Naive thymus-derived CD8-positive, alpha-beta T cell (primary cell): ENCODE measurements around the gene TMTC2. TPM values are rescaled to one million over a fixed set of nuclear protein-coding genes. Genes with fewer than 3 reads are reported as not detected.

Experiments
- ATAC-seq, 2 donors: fragments of 150-1000 bp; cut with Tn5 transposase in 1 of 2; sonication (Bioruptor Pico), chemical (Tn5 transposase) in 1 of 2; 1 replicate in 1 of 2; 2 replicates in 1 of 2; pipeline ENCODE4 v1.10.0; 2021; ENCODE audit warnings: mild to moderate bottlenecking in 2 of 2, moderate library complexity in 2 of 2
- POLR2A ChIA-PET: fragments of 350-600 bp; sonication (Branson Sonifier 250); formaldehyde crosslinking; loops from one replicate; lab custom pipeline; 2021; ENCODE audit warnings: antibody characterized with exemption; lab: Charles Lee
- DNase-seq, 10 donors: peaks; one replicate each; pipeline versions ENCODE4 v3.0.0 to v3.0.0-alpha.2; 2020 to 2022
- H3K27ac Mint-ChIP-seq, 10 donors: one replicate each; pipeline ENCODE4 v1.8.0; 2020 to 2022; ENCODE audit warnings: mild to moderate bottlenecking in 10 of 10, mixed read lengths in 10 of 10, moderate library complexity in 4 of 10, inconsistent platforms in 1 of 10
- H3K27me3 Mint-ChIP-seq, 5 donors: one replicate each; pipeline ENCODE4 v1.8.0; 2021 to 2022; ENCODE audit warnings: mixed read lengths in 5 of 5
- H3K36me3 Mint-ChIP-seq, 3 donors: one replicate each; pipeline ENCODE4 v1.8.0; 2020 to 2022; ENCODE audit warnings: mixed read lengths in 3 of 3, mild to moderate bottlenecking in 2 of 3, inconsistent platforms in 1 of 3
- H3K4me1 Mint-ChIP-seq, 4 donors: one replicate each; pipeline ENCODE4 v1.8.0; 2021 to 2022; ENCODE audit warnings: mixed read lengths in 4 of 4
- H3K4me3 Mint-ChIP-seq, 10 donors: one replicate each; pipeline ENCODE4 v1.8.0; 2020 to 2022; ENCODE audit warnings: mild to moderate bottlenecking in 10 of 10, mixed read lengths in 10 of 10, moderate library complexity in 6 of 10, inconsistent platforms in 1 of 10
- H3K9me3 Mint-ChIP-seq, 9 donors: one replicate each; pipeline ENCODE4 v1.8.0; 2020 to 2022; ENCODE audit warnings: mixed read lengths in 9 of 9, mild to moderate bottlenecking in 3 of 9, inconsistent platforms in 1 of 9, moderate library complexity in 1 of 9
- polyA plus RNA-seq, 3 donors: library from polyadenylated mRNA; unstranded; fragments of 300-500 nt; fragmentation: Illumina TruSeq; gene quantifications; one replicate each; pipeline ENCODE4 v1.2.3, GENCODE V29; 2021
- total RNA-seq, 8 experiments: library from RNA in 2 of 8; stranded (reverse) in 2 of 8; gene quantifications; one replicate each; pipeline ENCODE4 v1.2.3 and lab custom pipeline; 2021 to 2026

Gene TMTC2
- total and polyA plus RNA-seq, 5 experiments from 2014 or later, result 0.14 to 4.0 (median 1.9) TPM; not detected in 1

DNA sequence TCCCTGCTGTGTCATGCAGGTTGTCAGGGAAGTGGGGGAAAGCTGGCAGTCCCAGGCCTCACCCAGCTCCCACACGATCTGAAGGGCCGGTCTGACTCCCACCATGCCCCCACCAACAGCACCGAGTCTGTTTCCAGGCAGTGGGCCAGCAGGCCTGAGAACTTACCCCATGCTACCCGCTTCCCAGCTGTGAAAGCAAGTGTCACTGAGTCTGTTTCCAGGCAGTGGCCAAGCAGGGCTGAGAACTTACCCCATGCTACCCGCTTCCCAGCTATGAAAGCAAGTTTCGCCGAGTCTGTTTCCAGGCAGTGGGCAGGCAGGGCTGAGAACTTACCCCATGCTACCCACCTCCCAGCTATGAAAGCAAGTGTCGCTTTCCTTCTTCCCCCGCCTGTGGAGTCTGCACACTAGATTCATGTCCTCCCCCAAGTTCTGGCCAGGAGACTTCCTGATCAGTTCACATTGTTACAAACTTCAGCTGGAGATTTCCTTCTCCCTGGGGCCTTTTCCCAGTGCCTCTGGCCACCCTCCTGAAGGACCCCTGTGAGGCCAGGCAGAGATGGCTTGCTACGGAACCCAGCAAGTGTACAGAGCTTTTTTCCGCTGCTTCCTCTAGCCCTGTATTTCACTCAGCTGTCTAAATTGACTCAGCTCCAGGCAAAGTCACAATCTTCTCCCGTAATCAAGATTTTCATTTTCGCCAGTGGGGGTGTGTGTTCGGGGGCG, 435.4 kb downstream of the TMTC2 start:
- Mint-ChIP-seq H3K36me3 (peaks cover 0 to 28% (median 0%) of the 10 kb centered on the region in 3 donors), H3K9me3 (peaks cover 0 to 19% (median 6%) of the 10 kb centered on the region in 9 donors), H3K4me3 (no peak overlapping the region), H3K27me3 (peaks cover 0 to 5% (median 0%) of the 10 kb centered on the region in 5 donors), H3K4me1 (peaks cover 0 to 1% (median 0%) of the 10 kb centered on the region in 4 donors), H3K27ac (no peak overlapping the region)
- POLR2A ChIA-PET, result no interaction called here
- ATAC-seq, result no peak
- no peak for DNase-seq

GRCh38 chr12:83122623-83122934, 435.9 kb downstream of the TMTC2 start:
- POLR2A ChIA-PET, result no interaction called here
- H3K27ac Mint-ChIP-seq, result no peak overlapping the region
- peaks cover 0 to 5% (median 0%) of the 10 kb centered on the region in 5 donors for H3K27me3 Mint-ChIP-seq
- DNase-seq, result no peak
- peaks cover 0 to 1% (median 0%) of the 10 kb centered on the region in 4 donors for H3K4me1 Mint-ChIP-seq
- H3K9me3 Mint-ChIP-seq, result peaks cover 0 to 19% (median 6%) of the 10 kb centered on the region in 9 donors
- no peak overlapping the region for H3K4me3 Mint-ChIP-seq
- H3K36me3 Mint-ChIP-seq, result peaks cover 0 to 28% (median 0%) of the 10 kb centered on the region in 3 donors
- ATAC-seq, result no peak

- H3K27ac Mint-ChIP-seq, result no peak overlapping the region
- H3K27me3 Mint-ChIP-seq, result peaks cover 0 to 5% (median 0%) of the 10 kb centered on the region in 5 donors
- no peak overlapping the region for H3K4me3 Mint-ChIP-seq
- no peak for ATAC-seq
- peaks cover 0 to 17% (median 6%) of the 10 kb centered on the region in 9 donors for H3K9me3 Mint-ChIP-seq
- peaks cover 0 to 1% (median 0%) of the 10 kb centered on the region in 4 donors for H3K4me1 Mint-ChIP-seq
- DNase-seq, result no peak
- peaks cover 0 to 28% (median 0%) of the 10 kb centered on the region in 3 donors for H3K36me3 Mint-ChIP-seq
- POLR2A ChIA-PET, result no interaction called here
These were observed 436.3 kb downstream of the TMTC2 start for GRCh38 chr12:83123039-83123438.

DNA sequence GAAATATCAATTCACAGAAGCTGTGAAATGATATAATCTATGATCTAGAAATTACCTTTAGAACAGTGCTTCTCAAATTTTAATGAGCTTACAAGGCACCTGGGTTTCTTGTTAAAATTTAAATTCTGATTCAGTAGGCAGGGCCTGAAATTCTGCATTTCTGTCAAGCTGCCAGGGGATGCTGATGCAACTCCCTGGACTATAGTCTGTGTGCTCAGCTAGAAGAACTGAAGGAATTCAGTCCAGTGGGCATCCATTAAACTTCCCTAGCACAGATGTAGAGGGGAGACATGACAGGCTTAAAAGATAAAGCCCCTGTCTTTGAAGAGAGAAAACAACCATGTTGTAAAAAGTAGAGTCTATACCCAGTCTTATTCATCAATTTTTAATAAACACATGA, 441.8 kb downstream of the TMTC2 start:
- POLR2A ChIA-PET, result no interaction called here

GRCh38 chr12:83130178-83130577, 443.5 kb downstream of the TMTC2 start:
- ATAC-seq (no peak), DNase-seq (no peak)
- POLR2A ChIA-PET, result no interaction called here
- Mint-ChIP-seq H3K36me3 (peaks cover 0 to 4% (median 0%) of the 10 kb centered on the region in 3 donors), H3K9me3 (no peaks in the 10 kb centered on the region), H3K27me3 (no peaks in the 10 kb centered on the region), H3K4me1 (peaks cover 0 to 1% (median 0%) of the 10 kb centered on the region in 4 donors), H3K27ac (no peak overlapping the region), H3K4me3 (no peak overlapping the region)

More for the DNA sequence above, 441.8 kb downstream of the TMTC2 start:
- no peak for DNase-seq
- H3K4me3 Mint-ChIP-seq, result no peak overlapping the region
- peaks cover 0 to 4% (median 3%) of the 10 kb centered on the region in 3 donors for H3K36me3 Mint-ChIP-seq
- no peak overlapping the region for H3K27ac Mint-ChIP-seq
- H3K9me3 Mint-ChIP-seq, result no peaks in the 10 kb centered on the region
- ATAC-seq, result no peak
- H3K4me1 Mint-ChIP-seq, result peaks cover 0 to 1% (median 0%) of the 10 kb centered on the region in 4 donors
- no peaks in the 10 kb centered on the region for H3K27me3 Mint-ChIP-seq

GRCh38 chr12:83132360-83132759, 445.7 kb downstream of the TMTC2 start:
- H3K36me3 Mint-ChIP-seq, result peaks cover 0 to 4% (median 0%) of the 10 kb centered on the region in 3 donors
- H3K9me3 Mint-ChIP-seq, result no peaks in the 10 kb centered on the region
- H3K27ac Mint-ChIP-seq, result no peak overlapping the region
- DNase-seq (no peak), ATAC-seq (no peak)
- no peaks in the 10 kb centered on the region for H3K4me1 Mint-ChIP-seq
- POLR2A ChIA-PET, result no interaction called here
- no peak overlapping the region for H3K4me3 Mint-ChIP-seq
- no peaks in the 10 kb centered on the region for H3K27me3 Mint-ChIP-seq

DNA sequence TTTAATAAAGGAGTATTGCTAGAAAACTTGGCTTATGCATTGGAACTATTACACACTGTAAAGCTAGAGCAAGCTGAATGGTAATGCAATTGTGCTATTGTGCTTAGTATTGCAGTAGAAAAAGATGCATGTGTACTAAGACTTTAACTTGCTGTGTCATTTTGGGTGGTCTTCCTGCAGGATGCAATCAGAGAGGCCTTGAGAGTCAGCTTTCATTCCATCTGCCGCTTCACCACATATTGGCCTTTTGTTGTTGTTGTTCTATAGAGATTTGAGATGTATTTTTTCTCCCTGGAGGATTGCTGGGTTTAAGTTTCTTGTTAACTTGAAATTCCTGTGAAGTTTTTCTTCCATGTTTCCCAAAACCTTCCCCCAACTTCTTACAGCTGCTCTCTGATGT, 449.7 kb downstream of the TMTC2 start:
- no peaks in the 10 kb centered on the region for H3K4me1 Mint-ChIP-seq
- POLR2A ChIA-PET, result no interaction called here
- peaks cover 0 to 4% (median 3%) of the 10 kb centered on the region in 3 donors for H3K36me3 Mint-ChIP-seq
- H3K27ac Mint-ChIP-seq, result no peak overlapping the region
- ATAC-seq (no peak), DNase-seq (no peak)
- H3K27me3 Mint-ChIP-seq, result no peaks in the 10 kb centered on the region
- no peak overlapping the region for H3K4me3 Mint-ChIP-seq
- peaks cover 0 to 8% (median 0%) of the 10 kb centered on the region in 9 donors for H3K9me3 Mint-ChIP-seq

DNA sequence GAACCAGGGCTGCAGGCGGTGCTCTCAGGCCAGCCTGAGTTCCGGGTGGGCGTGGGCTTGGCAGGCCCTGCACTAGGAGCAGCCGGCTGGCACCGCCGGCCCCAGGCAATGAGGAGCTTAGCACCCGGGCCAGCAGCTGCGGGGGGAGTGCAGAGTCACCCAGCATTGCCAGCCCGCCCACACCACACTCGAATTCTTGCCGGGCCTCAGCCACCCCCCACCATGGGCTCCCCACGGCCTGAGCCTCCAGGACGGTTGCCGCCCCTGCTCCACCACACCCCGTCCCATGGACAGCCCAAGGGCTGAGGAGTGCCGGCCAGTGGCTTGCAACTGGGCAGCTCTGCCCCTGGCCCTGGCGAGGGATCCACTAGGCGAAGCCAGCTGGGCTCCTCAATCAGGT, 453.4 kb downstream of the TMTC2 start:
- H3K36me3 Mint-ChIP-seq, result peaks cover 0 to 5% (median 0%) of the 10 kb centered on the region in 3 donors
- DNase-seq (no peak), ATAC-seq (no peak)
- no peaks in the 10 kb centered on the region for H3K27me3 Mint-ChIP-seq
- H3K4me1 Mint-ChIP-seq, result no peaks in the 10 kb centered on the region
- POLR2A ChIA-PET, result no interaction called here
- H3K9me3 Mint-ChIP-seq, result peaks cover 0 to 10% (median 0%) of the 10 kb centered on the region in 9 donors
- H3K27ac Mint-ChIP-seq, result no peak overlapping the region
- H3K4me3 Mint-ChIP-seq, result no peak overlapping the region

- H3K9me3 Mint-ChIP-seq, result peaks cover 0 to 10% (median 0%) of the 10 kb centered on the region in 9 donors
- DNase-seq (no peak), ATAC-seq (no peak)
- H3K36me3 Mint-ChIP-seq, result peaks cover 0 to 5% (median 0%) of the 10 kb centered on the region in 3 donors
- H3K27ac Mint-ChIP-seq, result no peak overlapping the region
- no peaks in the 10 kb centered on the region for H3K27me3 Mint-ChIP-seq
- no peak overlapping the region for H3K4me3 Mint-ChIP-seq
- POLR2A ChIA-PET, result no interaction called here
- H3K4me1 Mint-ChIP-seq, result no peaks in the 10 kb centered on the region
These were observed 454.8 kb downstream of the TMTC2 start for GRCh38 chr12:83141460-83141994.

GRCh38 chr12:83142914-83143313, 456.2 kb downstream of the TMTC2 start:
- H3K27me3 Mint-ChIP-seq, result no peaks in the 10 kb centered on the region
- no peaks in the 10 kb centered on the region for H3K4me1 Mint-ChIP-seq
- ATAC-seq (no peak), DNase-seq (no peak)
- H3K4me3 Mint-ChIP-seq, result no peak overlapping the region
- H3K36me3 Mint-ChIP-seq, result peaks cover 0 to 5% (median 0%) of the 10 kb centered on the region in 3 donors
- H3K9me3 Mint-ChIP-seq, result peaks cover 0 to 10% (median 0%) of the 10 kb centered on the region in 9 donors
- no peak overlapping the region for H3K27ac Mint-ChIP-seq
- POLR2A ChIA-PET, result no interaction called here

GRCh38 chr12:83143950-83144349, 457.2 kb downstream of the TMTC2 start:
- H3K27ac Mint-ChIP-seq, result no peak overlapping the region
- H3K27me3 Mint-ChIP-seq, result peaks cover 0 to 2% (median 0%) of the 10 kb centered on the region in 5 donors
- H3K9me3 Mint-ChIP-seq, result peaks cover 0 to 10% (median 0%) of the 10 kb centered on the region in 9 donors
- DNase-seq, result no peak
- ATAC-seq, result no peak
- H3K4me1 Mint-ChIP-seq, result no peaks in the 10 kb centered on the region
- H3K36me3 Mint-ChIP-seq, result peaks cover 0 to 5% (median 0%) of the 10 kb centered on the region in 3 donors
- POLR2A ChIA-PET, result no interaction called here
- H3K4me3 Mint-ChIP-seq, result no peak overlapping the region

DNA sequence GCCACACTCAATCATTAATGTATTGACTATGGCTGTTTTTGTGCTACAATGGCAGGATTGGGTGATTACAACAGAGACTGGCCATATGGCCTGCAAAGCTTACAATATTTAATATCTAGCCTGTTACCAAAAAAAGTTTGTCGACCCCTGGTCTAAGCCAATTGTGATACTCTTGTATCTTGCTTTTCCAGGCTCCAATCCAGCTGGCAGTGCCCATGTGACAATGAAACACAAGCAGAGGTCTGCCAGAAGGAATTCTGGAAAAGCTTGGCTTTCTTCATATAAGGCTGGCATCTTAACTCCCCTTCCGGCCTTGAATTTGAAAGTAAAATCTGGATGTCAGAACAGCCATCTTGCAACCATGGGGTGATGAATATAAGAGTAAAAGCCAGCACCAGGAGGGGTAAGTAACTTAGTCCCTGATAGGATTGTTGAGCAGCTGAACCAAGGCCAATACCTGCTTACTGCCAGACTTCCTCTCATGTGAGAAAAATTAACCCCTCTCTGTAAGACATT, 458.7 kb downstream of the TMTC2 start:
- no peak for DNase-seq
- peaks cover 0 to 5% (median 0%) of the 10 kb centered on the region in 5 donors for H3K27me3 Mint-ChIP-seq
- POLR2A ChIA-PET, result no interaction called here
- no peaks in the 10 kb centered on the region for H3K4me1 Mint-ChIP-seq
- no peak for ATAC-seq
- no peak overlapping the region for H3K27ac Mint-ChIP-seq
- H3K36me3 Mint-ChIP-seq, result peaks cover 0 to 5% (median 0%) of the 10 kb centered on the region in 3 donors
- no peak overlapping the region for H3K4me3 Mint-ChIP-seq
- peaks cover 0 to 12% (median 0%) of the 10 kb centered on the region in 9 donors for H3K9me3 Mint-ChIP-seq

- Mint-ChIP-seq H3K27ac (no peak overlapping the region), H3K4me3 (no peak overlapping the region), H3K4me1 (no peaks in the 10 kb centered on the region), H3K27me3 (peaks cover 0 to 6% (median 0%) of the 10 kb centered on the region in 5 donors), H3K9me3 (peaks cover 0 to 4% (median 0%) of the 10 kb centered on the region in 9 donors), H3K36me3 (no peaks in the 10 kb centered on the region)
- POLR2A ChIA-PET, result no interaction called here
- ATAC-seq (no peak), DNase-seq (no peak)
These were observed 460.6 kb downstream of the TMTC2 start for GRCh38 chr12:83147341-83147740.
